Hepatocyte (in vitro differentiated cells): ENCODE data around the gene ITPK1.

Experiments used
- CTCF ChIP-seq: fragments of 200-600 bp; sonication (generic); IDR thresholded peaks from 2 replicates; pipeline ENCODE4 v1.5.1; 2016; ENCODE audit warnings: antibody characterized with exemption, mild to moderate bottlenecking; ENCODE audit not compliant: poor library complexity
- EZH2 ChIP-seq: fragments of 200-600 bp; sonication (generic); IDR thresholded peaks from 2 replicates; pipeline ENCODE4 v1.6.1; 2016; ENCODE audit warnings: antibody characterized with exemption, mild to moderate bottlenecking, borderline replicate concordance
- EZH2phosphoT487 ChIP-seq: fragments of 200-600 bp; sonication (generic); IDR thresholded peaks from one replicate; pipeline ENCODE4 v1.6.1; 2018; ENCODE audit warnings: antibody characterized with exemption, mild to moderate bottlenecking, low read depth, moderate library complexity; ENCODE audit not compliant: unreplicated experiment, severe bottlenecking

- TF ChIP-seq CTCF (no peak), EZH2 (no peak), EZH2phosphoT487 (no peak)
Measured at GRCh38 chr14:93105362-93105761, 10.4 kb downstream of the ITPK1 start.
